Measurements from ENCODE around the gene MTAP. TPM values are rescaled to one million over a fixed set of nuclear protein-coding genes. Genes with fewer than 3 reads are reported as not detected.

MTAP gene
- 11.2 and 20.9 TPM in 2 replicates for total RNA-seq

GRCh38 chr9:21802418-21803000 is at the start of gene MTAP:
Gene MTAP (plus strand): TSS chr9:21802636. CDS start chr9:21802749, 113 bp downstream.

Other genes starting within 250 kb of the MTAP start
- 7.7 and 41.4 TPM in 2 replicates for gene CDKN2A, start 191.8 kb downstream of the MTAP start, total RNA-seq
- gene CDKN2B-AS1, start 192.2 kb downstream of the MTAP start, total RNA-seq, result 0.26 TPM in 1 of 2 replicates, not detected in the other
- gene CDKN2B, start 206.7 kb downstream of the MTAP start, total RNA-seq, result 8.9 and 21.8 TPM in 2 replicates

Data from pericardium fibroblast (primary cell).